B cell (primary cell): ENCODE measurements around the gene PDZD2.

Experiments
- CTCF ChIP-seq: fragments of 200-600 bp; IDR thresholded peaks from one replicate; pipeline ENCODE4 v1.8.0; 2022; ENCODE audit warnings: antibody characterized with exemption, mild to moderate bottlenecking
- EZH2 ChIP-seq: IDR thresholded peaks from 2 replicates; pipeline ENCODE4 v1.6.1; 2012; ENCODE audit warnings: borderline replicate concordance, low read depth, mild to moderate bottlenecking, moderate library complexity, low read length; ENCODE audit not compliant: insufficient read depth, poor library complexity, severe bottlenecking

GRCh38 chr5:32058101-32058500, 419.2 kb downstream of the PDZD2 start:
- TF ChIP-seq CTCF (no peak), EZH2 (no peak)
